ENCODE data around the gene CALM3. TPM values are rescaled to one million over a fixed set of nuclear protein-coding genes. Genes with fewer than 3 reads are reported as not detected.

CALM3 gene
- polyA plus RNA-seq, 4 donors, result 397 to 466 (median 416) TPM

DNA sequence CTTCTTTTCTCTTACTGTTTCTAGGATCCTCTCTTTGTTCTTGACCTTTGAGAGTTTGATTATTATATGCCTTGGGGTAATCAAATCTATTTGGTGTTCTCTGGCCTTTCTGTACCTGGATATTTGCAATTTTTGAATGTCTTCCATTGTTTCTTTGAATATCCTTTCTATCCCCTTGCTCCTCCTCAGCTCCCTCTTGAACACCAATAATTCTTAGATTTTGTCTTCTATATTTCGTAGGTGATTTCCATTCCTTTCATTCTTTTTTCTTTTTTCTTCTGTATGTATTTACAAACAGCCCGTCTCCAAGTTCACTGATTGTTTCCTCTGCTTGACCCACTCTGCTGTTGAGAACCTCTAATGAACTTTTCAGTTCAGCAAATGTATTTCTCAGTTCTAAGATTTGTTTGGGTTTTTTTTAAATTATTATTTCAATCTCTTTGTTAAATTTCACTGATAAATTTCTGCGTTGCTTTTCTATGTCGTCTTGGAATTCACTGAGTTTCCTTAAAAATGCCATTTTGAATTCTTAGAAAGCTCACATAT lies 2.7 kb upstream of the CALM3 start:
- DNase-seq (ENCODE audit: low read depth in 4 of 4, low spot score in 3 of 4), result no peak

DNA sequence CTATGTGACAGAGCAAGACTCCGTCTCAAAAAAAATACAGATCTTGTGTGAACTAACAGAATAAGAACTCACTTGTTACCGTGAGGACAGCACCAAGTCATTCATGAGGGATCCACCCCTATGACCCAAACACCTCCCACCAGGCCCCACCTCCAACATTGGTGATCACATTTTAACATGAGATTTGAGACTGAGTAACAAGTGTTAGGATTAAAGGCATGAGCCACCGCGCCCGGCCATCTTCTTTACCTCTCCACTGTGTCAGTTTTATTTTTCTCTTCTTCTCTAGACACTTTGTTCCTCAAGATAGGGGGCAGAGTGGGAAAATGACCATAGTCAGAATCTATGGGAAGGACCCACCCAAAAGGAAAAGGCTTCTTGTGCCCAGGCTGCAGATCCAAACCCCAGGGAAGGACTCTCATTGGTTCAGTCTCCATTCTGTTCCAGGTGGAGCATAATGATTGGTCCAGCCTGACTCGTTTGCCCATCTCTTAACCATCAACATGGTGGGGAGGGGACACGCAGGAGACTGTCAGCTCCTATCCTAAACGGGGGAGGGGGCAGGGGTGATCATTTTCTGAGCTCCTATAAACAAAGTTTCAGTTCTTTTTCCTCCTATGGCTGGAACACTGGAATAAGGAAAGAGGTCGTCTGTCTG lies 1.3 kb upstream of the CALM3 start:
- DNase-seq (ENCODE audit: low read depth in 4 of 4, low spot score in 3 of 4), result no peak

DNA sequence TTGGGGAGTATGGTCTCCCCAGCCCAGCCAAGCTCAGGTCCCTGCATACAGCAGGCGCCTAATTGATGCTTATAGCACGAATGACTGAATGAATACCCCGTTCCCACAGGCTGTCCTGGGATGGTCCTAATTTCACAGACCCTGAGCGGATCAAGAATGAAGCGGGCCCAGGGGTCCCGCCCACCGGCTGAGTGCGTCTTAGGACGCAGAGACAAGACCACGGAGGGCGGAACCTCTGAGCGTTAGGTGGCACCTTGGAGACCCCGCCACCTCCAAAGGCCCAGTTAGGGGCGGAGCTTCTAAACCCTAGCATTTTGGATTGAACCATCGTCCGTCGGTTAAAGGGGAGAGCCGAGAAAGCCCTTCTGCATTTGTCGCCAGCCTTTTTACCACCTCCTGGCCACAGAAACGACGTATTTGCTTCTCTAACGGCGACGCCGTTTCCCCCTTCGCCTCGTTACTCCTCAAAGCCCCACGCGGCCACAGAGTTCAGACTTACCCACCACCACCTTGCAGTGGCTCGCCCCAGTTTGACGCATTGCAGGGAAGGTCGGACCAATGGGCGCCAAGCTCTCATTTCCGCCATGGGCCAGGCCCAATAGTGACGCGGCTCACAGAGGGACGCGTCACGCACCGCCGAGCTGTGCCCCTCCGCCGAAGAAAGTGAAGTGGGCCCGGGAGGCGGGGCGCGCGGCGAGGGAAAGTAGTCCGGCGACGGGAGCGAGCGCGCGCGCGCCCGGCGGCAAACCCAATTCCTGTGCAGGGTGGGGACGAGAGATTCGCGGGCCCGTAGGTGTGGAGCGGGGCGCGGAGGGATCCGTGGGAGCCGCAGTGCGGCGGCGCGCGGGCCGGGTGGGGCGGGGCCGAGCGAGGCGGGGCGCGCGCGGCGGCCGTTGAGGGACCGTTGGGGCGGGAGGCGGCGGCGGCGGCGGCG lies 479 bp upstream of the CALM3 start:
- DNase-seq (ENCODE audit: low read depth in 4 of 4, low spot score in 3 of 4), result peak; percentile 98 to 100 (median 98)

DNA sequence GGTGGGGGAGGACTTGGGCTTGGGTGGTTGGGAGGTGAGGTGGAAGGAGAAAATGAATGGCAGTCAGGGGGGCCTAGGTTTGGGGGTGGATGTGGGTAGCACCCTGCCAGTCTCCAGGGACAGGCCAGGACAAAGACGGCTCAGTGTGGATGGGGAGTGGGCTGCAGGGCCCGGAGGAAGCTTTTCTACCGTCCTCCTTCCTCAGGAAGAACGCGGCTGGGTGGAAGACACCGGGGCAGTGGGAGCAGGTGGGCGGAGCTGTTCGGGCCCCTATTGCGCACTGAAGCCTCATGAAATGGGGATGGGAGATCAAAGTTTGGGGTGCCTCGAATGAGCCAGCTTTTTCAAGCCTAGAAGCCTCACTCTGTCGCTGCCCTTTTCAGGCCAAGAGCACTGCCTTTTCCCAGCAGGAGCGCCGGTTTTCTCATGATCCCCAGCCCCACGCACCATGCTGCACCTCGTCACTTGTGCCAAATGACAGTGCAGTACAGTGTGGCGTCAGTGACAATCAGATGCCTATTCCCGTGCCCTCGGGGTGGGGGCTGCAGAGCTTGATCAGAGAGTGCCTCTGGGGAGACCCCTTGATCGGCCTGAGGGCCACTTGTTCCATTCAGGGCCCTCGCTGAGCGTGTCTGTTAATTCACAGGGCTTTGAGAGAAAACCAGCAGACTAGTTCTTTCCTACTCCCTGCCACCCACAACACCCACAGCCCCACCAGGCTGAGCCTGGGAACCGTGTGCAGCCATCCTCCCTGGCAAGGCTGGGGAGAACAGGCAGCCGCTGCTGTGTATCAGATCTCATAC lies 1.5 kb downstream of the CALM3 start:
- DNase-seq (ENCODE audit: low read depth in 4 of 4, low spot score in 3 of 4), result no peak

DNA sequence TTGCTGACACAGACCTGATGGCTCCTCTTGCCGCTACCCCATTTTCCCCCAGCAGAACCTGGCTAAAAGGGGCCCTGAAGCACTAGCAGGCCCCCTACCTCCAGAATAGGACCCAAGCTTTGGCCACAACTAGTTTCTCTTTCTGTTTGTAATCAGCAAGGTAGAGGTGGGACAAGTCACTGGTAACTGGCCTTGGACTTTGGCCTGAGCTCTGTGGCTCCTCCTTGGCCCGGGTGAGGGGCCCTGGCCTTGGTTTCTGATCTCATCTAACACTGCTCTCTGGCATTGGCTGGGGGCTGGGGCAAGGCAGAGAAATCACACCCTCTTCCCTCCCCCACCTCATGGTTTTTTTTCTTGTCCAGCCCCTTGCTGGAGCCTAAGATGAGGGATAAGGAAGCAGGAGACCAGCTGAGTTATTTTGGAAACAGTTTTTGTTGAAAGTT lies 2.1 kb downstream of the CALM3 start:
- DNase-seq (ENCODE audit: low read depth in 4 of 4, low spot score in 3 of 4), result no peak

DNA sequence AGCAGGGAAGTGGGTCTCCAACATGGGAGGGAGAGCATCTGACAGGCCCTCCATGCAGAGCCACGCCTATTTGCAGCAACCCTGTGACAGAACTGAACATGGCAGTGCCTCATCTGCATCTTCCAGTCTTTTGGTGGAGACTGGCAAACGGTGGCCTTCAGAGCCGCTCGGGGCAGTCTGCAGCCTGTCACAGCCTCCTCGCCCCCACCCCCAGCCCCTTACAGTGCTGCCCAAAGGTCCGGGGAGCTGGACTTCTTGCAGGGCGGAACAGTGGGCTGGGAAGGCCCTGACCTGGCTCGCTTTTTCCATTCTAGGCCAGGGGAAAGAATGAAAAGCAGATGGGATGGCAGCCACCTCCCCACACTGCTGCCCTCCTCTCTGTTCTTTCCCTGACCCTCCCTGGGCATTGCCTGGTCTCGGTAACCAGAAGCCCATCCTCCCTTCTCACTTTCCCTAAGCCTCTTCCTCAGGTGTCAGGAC lies 2.7 kb downstream of the CALM3 start:
- DNase-seq (ENCODE audit: low read depth in 4 of 4, low spot score in 3 of 4), result no peak

DNA sequence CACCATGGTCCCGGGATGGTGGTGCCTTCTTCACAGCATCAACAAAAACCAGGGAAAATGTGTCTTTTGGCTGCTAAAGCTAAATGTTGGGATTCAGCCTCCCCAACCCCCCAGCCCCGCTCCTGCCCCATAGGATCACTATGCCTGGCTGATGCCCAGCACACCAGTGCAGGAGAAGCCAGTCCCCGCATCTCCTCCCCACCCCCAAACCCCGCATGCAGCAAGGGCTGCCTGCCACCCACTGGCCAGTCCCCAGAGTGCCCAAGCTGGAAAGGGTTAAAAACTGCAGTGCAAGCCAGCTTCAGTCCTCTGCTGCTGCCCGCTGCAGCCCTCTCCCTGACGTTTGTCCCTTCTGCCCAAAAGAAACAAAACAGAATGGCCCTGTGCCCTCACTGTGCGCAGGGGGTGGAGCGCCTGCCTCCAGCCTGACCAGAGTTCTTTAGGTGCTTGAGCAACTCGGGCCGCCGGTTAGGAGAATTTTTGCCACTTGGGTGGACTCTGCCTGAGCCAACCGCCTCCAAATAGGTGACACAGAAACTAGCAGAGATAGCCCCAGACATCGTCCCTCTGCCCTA lies 3.7 kb downstream of the CALM3 start:
- DNase-seq (ENCODE audit: low read depth in 4 of 4, low spot score in 3 of 4), result no peak

DNA sequence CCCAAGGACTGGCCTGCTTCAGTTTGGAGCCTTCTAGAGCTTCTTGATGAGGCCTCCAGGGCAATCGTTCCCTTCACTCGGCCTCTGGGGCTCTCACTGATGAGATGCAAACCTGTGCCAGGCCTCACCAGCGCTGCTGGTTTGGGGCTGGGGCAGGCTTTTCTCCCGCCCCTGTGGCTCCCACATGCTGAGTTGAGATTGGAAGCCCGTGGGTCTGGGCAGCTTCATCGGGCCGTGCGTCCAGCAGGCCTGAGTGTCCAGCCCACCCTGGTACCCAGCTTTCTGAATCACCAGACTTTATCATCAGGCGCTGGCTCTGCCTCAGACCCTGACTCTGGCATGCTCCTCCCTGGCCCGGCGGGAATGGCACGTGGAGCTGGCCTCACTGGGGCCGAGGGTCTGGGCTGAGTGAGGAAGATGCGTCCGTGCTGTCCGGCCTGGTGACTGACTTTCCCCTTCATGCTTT lies 4.3 kb downstream of the CALM3 start:
- DNase-seq (ENCODE audit: low read depth in 4 of 4, low spot score in 3 of 4), result no peak

DNA sequence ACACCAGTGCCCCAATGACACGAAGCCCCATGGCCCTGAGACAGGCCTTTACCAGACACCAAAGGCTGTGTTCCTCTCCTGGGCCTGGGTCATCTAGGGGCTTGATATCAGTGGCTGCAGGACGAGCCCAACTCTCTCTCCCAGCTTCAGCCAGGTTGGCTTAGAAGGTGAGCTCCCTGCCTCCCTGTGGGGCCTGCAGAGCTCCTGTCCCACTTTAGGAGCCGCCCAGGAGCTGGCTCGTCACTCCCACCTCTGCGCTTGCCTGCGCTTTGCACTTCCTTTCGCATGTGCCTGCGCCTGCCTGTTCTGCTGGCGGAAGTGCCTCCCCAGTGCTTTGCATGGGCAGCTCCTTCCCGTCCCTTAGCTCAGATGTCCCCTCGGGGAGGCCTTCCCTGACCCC lies 4.9 kb downstream of the CALM3 start:
- no peak for DNase-seq (ENCODE audit: low read depth in 4 of 4, low spot score in 3 of 4)

DNA sequence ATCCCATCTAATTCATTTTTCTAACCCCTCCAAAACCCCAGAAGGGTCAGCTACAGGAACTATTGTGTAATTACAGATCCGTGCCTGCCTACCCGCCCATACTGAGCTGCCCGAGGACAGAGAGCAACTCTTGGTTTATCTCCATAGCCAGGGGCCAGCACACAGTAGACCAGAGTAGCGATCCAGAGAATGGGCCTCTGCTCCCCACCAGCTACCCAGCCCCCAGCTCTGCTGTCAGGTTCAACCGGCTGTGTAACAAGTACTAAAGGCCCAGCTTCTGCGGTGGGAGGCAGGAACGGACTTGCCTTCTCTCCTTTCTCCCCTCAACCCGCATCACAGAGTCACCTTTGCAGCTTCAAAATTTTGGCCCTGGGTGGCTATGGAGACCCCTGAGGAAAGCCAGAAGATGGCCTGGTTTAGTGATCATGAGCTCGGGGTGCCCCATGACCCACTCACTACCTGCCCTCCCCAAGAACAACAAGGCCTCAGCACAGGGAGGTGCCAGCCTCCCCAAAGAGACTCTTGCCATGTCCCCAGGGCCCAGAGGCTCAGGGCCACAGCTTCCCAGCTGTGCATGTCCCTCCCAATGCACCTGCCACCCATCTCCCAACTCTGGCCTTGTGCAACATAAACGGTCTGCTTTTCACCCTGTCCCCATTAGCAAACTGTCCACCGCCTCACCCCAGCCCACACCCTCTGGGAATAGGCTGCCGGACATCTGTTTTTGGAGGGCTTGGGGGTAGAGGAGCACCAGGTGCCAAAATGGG lies 5.7 kb downstream of the CALM3 start:
- DNase-seq (ENCODE audit: low read depth in 4 of 4, low spot score in 3 of 4), result no peak

DNA sequence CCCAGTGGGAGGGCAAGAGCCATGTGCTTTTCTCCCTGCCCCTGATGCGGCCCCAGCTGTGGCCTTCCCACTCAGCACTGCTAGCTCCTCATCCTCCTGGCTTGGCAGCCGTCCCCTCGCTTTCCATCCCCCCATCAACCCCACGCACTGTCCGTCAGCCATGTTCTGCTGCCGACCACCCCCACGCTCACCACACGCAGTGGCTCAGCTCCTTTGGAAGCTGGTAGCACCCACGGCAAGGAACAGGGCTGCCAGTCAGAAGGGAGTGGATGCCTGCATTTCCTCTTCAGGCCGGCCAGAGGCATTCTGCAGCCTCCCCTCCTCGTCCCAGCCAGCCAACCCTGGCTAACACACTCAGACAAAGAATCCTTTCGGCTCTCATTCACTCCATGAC lies 6.3 kb downstream of the CALM3 start:
- no peak for DNase-seq (ENCODE audit: low read depth in 4 of 4, low spot score in 3 of 4)

DNA sequence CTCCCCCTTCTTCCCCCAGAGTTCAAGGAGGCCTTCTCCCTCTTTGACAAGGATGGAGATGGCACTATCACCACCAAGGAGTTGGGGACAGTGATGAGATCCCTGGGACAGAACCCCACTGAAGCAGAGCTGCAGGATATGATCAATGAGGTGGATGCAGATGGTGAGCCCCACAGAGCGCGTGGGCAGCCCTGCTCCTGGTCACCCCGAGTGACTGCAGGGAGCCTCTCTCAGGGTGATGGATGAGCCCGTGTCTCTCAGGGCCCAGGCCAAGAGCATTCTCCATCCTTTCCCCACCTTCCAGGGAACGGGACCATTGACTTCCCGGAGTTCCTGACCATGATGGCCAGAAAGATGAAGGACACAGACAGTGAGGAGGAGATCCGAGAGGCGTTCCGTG lies 7.0 kb downstream of the CALM3 start:
- DNase-seq (ENCODE audit: low read depth in 4 of 4, low spot score in 3 of 4), result no peak

DNA sequence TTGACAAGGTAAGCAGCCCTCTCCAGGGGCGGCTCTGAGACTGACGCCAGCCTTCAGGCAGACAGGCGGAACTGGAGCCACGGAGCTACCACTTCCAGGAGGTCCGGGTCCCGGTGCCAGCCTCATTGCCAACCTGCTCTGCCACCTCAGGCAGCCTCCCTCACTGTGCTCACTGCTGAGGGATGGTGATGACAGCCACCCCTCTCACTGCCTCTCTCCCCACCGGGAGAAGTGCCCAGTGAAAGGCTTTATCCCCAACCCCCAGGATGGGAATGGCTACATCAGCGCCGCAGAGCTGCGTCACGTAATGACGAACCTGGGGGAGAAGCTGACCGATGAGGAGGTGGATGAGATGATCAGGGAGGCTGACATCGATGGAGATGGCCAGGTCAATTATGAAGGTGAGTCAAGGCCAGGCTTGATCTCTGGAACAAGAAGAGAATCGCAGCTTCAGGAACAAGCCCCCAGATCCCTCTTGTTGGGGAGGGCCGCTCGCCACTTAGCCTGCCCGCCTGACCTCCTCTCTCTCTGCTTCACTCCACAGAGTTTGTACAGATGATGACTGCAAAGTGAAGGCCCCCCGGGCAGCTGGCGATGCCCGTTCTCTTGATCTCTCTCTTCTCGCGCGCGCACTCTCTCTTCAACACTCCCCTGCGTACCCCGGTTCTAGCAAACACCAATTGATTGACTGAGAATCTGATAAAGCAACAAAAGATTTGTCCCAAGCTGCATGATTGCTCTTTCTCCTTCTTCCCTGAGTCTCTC lies 7.6 kb downstream of the CALM3 start:
- DNase-seq (ENCODE audit: low read depth in 4 of 4, low spot score in 3 of 4), result no peak

DNA sequence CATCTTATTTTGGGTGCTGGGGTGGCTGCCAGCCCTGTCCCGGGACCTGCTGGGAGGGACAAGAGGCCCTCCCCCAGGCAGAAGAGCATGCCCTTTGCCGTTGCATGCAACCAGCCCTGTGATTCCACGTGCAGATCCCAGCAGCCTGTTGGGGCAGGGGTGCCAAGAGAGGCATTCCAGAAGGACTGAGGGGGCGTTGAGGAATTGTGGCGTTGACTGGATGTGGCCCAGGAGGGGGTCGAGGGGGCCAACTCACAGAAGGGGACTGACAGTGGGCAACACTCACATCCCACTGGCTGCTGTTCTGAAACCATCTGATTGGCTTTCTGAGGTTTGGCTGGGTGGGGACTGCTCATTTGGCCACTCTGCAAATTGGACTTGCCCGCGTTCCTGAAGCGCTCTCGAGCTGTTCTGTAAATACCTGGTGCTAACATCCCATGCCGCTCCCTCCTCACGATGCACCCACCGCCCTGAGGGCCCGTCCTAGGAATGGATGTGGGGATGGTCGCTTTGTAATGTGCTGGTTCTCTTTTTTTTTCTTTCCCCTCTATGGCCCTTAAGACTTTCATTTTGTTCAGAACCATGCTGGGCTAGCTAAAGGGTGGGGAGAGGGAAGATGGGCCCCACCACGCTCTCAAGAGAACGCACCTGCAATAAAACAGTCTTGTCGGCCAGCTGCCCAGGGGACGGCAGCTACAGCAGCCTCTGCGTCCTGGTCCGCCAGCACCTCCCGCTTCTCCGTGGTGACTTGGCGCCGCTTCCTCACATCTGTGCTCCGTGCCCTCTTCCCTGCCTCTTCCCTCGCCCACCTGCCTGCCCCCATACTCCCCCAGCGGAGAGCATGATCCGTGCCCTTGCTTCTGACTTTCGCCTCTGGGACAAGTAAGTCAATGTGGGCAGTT lies 8.6 kb downstream of the CALM3 start:
- DNase-seq (ENCODE audit: low read depth in 4 of 4, low spot score in 3 of 4), result no peak

DNA sequence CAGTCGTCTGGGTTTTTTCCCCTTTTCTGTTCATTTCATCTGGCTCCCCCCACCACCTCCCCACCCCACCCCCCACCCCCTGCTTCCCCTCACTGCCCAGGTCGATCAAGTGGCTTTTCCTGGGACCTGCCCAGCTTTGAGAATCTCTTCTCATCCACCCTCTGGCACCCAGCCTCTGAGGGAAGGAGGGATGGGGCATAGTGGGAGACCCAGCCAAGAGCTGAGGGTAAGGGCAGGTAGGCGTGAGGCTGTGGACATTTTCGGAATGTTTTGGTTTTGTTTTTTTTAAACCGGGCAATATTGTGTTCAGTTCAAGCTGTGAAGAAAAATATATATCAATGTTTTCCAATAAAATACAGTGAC lies 9.3 kb downstream of the CALM3 start:
- DNase-seq (ENCODE audit: low read depth in 4 of 4, low spot score in 3 of 4), result no peak

DNA sequence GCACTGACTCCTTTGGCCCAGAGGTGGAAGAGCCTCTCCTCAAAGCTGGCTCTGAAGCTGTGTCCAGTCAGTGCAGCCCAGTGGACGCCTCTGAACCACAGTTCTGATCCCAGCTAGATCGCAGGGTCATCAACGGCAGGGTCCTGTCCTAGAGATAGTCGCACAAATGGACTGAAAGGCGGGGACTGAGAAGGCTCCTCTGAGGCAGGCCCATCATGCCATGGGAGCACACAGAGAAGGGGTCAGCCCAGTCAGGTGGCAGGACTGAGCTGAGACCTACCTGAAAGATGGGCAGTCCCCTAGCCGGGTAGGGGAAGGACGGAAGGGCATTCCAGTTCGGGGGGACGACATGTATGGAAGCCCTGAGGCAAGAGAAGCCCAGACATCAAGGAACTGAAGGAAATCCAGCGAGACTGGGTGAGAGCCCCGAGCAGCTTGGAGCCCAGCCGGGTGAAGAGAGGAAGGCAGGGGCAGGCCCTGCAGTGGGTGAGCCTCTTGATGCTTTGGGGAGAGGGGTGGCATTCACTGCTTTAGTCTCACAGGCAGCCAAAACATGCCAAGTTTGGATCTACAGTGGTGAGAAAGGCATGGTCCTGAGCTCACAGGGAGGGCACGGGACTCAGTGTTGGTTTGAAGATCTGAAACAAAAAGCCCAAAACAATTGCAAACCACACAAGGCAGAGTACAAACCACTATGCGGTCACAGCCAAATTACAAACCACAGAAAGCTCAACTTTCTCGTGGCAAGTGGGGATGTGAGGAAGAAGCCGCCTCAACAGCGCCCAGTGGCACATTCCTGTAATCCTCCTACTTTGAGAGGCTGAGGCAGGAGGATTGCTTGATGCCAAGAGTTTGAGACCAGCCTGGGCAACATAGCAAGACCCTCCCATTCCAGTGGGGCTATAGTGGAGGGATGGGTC lies 10.0 kb downstream of the CALM3 start:
- DNase-seq (ENCODE audit: low read depth in 4 of 4, low spot score in 3 of 4), result no peak

DNA sequence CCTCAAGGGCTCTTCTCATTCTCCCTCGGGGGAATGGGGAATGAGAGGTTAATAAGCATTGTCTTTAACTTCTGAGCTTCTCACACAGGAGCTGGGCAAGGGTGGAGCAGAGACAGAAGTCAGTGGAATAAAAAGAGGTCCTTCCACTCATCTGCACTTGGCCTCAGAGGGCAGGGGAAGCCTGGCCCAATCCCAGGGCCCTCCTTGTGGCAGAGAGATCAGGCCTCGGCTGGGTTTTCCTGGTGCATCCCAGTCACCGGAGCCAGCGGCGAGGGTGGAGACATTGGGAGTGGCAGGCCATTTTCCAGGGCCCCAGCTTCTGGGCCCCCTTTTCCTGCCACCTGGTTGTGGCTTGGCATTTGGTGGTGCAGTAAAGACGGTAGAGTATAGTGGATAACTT lies 10.6 kb downstream of the CALM3 start:
- no peak for DNase-seq (ENCODE audit: low read depth in 4 of 4, low spot score in 3 of 4)
